ENCODE measurements around the gene PRDM16.
"Not testable (repeated sequence)": the region's sequence is repeated elsewhere in the genome, so short reads cannot be mapped to it uniquely, and the experiment has no call there.

The PRDM16 gene

DNA sequence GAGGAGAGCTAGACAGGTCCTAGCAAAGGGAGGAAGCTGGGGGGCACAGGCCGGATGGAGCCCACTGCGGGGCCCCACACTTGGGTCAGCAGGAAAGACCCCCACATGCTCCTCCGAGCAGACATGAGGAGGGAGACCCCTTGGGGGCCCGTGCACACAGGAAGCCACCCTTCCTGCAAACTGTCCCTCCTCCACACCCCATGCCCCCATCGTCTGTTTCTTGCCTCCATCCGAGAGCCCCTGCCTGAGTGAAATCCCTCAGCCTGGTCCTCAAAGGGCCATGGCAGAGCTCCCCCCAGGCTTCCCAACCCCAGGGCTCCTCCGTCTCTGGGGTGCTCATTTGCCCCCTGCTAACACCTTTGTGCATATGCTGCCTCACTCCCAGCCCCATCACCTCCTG, 168.0 kb downstream of the PRDM16 start:
- no peak for DNase-seq

DNA sequence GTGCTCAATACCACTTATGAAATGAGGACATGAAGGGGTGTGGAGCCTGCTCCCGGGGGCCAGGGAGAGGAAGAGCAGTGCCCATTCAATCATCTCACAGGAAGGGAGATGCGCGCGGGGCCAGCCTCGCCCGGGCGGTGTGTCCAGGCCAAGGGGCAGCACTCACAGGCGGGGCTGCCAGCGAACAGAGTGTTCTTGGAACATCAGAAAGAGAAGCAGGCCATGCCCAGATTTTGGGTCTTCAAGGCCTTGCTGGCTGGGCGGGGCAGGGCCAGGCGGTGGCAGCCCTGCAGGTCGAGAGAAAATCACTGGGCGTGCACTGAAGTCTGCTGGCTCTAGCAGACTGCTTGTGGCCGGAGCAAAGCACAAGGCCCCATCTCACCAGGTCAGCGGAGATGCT, 168.6 kb downstream of the PRDM16 start:
- DNase-seq, result no peak

DNA sequence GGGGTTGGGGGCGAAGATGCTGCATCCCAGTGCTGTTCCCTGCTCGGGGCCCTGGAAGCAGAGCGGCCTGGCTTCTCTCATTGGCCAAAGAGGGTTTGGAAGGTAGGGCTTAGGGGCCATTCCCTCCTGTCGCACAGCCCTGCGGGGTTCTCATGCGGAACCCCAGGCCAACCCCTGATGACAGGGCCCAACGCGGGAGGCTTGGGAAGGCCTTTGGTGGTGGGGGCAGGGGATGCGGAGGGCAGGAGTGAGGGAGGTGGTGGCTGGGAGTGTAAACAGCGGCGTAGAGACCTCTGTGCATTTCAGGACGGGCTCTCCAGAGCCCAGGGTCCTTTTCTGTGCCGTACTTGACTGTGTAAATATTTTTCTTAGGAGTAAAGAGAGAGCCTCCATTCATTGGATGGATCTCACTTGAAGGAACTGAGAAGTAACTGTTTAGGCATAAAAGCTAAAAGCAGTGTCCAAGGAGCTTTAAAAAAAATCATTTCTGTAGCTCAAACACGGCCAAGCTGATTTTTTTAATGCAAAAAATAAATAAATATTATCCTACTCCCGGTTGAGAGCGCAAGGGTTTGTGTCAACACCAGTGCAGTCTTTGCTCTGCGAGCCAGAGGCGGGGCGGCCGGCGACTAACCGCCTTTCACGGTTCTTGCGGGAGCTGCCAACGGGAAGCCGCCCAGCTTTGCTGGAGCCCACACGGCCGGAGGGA, 169.1 kb downstream of the PRDM16 start:
- no peak for DNase-seq

DNA sequence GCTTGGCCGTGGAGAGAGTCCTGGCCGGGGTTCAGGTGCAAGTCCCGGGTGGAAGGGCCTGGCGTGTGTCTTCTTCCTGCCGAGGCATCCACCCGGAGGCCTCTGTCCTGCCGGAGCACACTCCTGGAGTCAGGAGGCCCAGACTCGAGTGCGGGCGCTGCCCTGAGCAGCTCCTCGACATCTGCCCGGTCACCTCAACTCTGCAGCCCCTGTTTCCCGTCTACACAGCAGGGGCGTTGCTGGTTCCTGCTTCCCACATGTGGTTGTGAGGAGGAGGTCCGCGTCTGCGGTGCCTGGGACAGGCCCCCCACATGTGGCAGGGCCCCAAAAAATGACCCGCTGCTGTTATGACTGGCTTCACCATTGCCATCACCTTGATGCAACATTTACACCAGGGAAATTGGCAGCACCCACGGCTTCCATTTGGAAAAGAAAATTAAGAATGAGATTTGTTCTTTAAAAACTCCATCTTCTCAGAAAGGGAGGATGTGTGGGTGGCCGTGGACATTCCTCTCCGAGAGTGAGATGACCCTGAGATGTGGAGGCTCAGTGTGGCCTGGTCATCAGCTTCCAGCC, 169.8 kb downstream of the PRDM16 start:
- DNase-seq, result no peak

DNA sequence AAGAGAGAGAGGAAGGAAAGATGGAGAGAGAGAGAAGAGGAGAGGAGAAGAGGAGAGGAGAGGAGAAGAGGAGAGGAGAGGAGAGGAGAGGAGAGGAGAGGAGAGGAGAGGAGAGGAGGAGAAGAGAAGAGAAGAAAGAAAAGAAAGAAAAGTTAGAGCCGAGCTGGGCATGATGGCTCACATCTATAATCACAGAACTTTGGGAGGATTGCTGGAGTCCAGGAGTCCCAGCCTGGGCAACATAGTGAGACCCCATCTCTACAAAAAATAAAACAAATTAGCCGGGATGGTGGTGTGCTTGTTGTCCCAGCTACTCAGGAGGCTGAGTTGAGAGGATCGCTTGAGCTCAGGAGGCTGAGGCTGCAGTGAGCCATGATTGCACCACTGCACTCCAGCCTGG, 171.0 kb downstream of the PRDM16 start:
- DNase-seq, result not testable (repeated sequence)

DNA sequence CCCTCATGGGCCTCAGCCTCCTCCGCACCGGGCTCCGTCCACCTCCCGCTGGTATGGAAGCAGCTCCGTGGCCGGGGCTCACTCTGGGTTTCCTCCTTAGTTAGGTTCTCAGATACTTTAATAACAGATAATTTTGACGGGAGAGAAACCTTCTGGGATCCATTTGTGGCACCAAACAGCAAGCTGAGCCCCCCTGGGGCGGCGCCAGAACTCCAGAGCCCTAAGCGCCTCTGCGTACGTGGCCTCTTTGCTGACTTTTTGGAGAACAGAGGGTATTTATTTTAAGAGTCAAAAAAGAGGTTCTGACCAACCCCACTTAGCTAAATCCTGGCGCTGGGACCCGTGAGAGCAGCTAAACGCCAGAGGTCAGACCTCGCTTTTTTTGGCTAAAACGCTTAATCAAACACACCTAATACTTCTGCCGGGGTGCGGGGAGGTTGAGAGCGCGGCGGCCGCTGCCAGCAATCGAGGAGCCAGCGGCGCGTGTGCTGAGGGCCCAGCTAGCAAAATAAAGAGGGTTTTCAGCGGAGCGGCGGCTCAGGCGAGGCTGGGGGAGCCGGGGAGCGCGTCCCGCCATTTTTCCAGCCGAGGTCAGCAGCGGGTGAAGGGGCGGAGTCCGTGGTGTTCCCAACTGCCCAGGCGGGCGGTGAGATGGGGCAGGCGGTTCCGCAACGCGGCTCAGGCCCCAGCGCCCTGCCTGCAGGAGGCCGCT, 171.7 kb downstream of the PRDM16 start:
- DNase-seq, result no peak

DNA sequence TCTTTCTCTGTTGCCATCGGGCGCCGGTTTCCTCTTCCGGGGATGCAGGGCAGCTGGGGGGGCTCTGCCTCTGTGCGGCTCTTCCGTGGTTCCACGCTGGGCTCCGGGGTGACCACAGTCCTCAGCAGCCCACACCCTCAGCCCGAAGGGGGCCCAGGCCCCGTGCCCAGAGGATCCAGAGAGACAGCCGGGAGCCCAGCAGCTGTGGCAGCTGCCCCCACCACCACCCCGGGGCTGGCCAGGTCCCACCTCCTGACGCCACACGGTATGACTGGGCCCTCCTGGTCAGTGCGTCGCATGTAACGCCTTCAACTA, 172.2 kb downstream of the PRDM16 start:
- DNase-seq, result no peak

DNA sequence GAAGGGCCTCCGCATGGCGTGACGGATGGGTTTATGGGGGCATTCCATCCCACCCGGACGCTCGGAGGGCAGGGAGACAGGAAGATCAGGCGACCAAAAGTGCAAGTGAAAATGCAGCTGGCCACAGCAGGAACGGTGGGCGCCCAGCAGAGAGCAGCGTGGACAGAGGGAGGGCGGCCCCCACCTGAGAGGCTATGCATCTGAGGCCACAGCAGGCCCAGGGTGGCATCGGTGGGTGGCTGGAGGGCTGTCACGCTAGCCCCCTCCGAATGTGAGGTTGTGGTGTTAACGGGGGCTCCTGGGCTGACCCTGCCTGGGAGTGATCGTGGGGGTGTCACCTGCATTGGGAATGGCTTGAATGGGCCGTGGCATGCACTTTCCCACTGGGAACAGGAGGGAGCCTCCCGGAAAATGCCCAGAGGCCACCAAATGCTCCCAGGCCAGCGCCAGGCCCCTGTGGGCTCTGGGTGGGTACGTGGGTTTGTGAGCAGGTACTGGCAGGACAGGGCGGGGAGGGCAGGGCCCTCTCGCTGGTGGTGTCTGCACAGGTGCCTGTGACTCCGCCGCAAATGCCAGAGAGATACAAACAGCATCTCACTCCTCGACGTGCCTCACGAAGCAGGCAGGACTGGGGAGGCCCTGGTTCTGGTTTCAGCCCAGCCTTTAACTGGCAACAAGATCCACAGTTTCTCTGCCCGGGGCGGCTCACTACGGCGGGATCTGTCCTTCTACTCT, 172.8 kb downstream of the PRDM16 start:
- DNase-seq, result no peak

DNA sequence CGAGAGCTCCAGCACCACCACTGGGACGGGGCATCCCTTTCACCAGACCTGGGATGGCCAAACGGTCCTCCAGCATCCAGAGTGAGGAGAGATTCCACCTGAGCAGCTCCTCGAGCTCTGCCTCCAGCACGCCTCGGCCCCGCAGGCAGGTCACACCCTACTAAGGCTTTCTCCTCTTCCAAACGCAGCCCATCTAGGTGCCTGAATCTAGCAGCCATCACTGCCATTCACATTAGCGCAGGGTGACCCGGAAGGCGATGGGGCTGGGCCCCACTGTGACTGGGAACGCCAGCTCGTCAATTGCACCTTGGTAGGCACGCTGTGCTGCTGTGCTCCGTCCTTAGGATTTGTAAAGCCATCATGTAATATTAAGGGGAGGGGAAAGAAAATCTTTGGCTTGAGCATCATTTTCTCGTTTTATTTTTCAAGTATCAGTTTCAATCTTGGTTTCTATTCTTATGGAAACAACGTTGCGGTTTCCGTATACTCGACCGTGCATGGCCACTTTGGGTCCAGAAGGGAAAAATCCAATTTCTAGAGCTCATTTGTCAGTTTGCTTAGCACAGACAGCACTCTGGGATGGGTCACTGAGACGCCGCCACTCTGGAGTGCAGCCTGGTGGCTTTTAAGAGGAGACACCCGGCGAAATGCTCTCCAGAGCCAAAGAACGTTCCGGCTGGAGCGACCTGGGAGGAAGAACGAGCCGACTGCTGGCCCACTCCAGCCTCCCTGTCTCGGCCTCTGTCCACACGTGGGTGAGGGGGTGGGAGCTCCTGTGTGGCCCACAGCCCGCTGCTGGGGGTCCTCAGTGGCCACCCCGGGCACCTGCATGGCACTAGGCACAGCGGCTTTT, 173.6 kb downstream of the PRDM16 start:
- DNase-seq, result no peak

DNA sequence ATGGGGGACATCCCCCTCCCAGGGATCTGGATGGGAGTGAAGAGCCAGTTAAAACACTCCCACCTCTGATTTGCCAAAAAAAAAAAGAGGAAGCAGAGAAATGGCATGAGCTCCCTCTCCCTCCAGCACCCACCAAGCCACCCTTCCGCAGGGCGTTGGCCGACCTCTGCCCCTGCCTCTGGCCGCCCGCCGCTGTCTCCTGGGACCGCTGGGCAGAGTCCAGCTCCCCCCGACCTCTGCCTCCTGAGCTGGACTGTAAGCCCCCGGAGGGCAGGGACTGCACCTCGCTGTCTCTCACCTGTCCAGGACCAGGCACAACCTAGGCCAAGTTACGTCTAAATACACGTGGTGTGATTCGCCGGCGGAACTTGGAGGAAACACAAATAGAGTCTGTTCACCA, 174.3 kb downstream of the PRDM16 start:
- DNase-seq, result no peak

DNA sequence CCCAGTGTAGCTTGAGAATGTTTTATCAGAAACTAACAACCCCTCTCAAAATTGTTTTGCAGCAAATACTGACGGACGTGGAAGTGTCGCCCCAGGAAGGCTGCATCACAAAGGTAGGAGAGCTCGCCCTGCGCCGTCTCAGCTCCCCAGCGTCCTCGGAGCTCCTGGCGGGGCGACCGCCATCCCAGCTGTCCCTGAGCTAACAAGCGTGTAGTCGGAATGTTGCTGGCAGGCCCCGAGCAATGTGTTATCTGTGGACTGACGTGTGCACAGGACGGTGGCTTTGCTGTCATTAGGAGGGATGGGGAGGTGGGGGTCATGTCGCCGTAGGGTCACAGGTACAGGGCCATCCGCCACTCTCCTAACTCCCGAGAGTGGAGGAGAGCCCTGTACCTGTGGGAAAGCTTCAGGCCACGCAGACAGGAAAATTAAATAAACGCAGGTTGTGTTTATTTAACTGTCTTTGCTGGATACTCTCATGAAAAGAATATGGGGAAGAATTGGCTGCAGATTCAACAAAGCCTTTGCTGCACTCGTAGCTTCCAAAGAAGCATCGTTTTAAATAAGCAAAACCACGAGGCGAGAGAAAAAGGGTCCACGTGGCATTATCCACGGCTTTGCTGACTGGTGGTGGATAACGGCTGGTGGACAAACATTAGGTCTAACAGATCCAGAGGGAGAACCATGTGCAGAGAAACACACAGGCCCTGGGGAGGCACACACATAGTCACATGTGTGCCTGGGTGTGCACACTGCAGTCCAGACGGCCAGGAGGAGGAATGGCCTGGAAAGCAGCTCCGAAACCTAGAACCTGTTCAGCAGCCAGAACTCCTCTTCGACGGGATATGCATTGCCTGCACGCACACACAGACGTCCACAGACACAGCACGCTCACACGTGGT, 175.3 kb downstream of the PRDM16 start:
- no peak for DNase-seq

DNA sequence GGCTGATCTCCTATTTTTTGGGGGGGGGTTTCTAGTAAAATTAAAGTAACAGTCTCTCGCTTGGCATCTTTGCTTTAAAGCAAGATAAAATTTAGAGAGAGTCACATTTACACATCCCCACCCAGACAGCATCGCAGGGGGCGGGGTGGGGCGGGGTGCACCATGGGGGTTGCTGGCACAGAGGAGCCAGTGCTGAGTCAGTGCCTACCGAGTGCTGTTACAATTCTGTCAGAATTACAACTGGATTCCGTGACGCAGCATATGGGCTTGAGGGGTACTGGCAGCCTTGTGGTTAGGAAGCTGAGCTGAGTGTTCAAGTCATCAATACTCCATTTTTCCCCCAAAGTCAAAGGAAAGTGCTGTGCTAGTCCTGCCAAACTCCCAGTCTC, 175.9 kb downstream of the PRDM16 start:
- DNase-seq, result no peak

DNA sequence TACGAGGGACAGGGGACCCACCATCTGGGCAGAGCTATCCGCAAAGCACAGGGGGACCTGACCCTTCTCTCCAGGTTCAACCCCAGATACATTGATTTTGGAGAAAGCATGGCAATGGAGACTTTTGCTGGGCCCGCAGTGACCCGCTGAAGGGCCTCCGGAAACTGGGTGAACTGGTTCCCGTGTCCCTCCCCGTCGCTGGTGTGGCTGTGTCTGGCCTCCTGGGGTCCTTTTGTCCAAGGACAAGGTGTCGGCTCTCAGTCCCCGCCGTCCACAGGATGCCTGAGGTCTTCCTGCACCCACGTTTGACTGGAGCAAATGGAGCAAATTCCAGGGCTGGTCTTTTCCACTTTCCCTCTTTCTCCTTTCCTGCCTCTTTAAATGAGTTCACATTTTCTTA, 176.3 kb downstream of the PRDM16 start:
- no peak for DNase-seq

DNA sequence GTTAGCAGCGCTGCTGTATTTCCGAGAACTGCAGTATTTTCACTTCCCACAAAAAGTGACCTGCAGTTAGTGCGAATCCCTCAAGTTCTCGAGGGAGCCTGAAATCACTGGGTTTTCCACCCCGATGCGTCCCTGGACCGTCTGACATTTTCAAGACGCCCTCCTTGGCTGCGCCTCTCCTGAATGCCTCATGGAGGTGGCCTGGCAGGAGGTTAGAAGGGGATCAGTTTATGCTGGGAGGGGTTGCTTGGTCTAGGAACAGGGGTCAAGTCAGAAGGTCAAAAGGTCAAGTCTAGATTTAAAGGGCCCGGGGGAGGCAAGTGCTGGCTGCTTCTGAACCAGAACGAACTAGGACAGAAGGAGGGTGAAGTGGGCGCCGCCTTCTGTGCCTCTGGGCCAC, 176.8 kb downstream of the PRDM16 start:
- no peak for DNase-seq

DNA sequence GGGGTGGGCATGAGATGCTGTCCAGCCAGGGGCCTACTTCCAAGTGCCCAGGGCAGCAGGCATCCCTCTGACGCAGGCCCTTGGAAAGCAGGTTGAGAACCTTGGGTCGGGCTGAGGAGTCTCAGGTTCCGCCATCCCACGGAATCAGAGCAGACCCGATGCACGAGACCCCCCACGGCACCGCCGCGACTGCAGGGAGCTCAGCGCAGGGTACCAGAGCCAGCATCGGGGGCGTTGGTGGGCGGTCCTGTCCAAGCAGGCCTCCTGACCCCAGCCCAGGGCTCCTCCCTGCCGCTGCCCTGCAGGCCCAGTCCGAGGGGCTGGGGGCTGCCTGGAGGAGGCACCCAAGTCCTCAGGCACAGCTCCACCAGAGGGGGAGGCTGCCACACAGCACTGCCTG, 177.2 kb downstream of the PRDM16 start:
- no peak for DNase-seq

DNA sequence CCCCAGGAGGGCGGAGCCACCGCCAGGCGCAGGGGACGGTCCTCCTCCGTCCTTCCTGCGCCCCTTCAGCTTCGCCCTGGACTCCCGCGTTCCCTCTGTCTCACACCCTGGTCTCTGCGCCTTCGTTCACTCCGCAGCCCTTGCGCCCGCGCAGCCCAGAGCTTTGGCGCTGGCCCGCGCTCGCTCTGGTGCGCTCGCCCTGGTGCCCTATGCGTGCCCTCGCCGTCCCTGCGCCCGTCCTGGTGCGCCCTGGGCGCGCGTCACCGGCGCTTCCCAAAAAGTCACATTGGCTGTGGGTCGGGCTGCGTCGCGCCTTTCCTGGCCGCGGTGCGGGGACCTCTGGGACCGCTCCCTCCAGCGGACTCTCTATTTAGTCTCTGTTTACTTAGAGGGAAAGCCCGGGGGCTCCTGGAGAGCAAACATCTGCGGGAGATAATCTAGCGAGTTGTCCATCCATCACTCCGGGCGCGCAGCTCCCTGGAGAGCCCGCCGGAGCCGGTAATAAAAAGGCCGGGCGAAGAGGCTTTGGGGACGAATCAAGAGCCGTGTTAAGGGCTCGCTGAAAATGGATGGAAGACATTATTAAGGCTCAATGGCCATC, 178.6 kb downstream of the PRDM16 start:
- DNase-seq, result no peak

DNA sequence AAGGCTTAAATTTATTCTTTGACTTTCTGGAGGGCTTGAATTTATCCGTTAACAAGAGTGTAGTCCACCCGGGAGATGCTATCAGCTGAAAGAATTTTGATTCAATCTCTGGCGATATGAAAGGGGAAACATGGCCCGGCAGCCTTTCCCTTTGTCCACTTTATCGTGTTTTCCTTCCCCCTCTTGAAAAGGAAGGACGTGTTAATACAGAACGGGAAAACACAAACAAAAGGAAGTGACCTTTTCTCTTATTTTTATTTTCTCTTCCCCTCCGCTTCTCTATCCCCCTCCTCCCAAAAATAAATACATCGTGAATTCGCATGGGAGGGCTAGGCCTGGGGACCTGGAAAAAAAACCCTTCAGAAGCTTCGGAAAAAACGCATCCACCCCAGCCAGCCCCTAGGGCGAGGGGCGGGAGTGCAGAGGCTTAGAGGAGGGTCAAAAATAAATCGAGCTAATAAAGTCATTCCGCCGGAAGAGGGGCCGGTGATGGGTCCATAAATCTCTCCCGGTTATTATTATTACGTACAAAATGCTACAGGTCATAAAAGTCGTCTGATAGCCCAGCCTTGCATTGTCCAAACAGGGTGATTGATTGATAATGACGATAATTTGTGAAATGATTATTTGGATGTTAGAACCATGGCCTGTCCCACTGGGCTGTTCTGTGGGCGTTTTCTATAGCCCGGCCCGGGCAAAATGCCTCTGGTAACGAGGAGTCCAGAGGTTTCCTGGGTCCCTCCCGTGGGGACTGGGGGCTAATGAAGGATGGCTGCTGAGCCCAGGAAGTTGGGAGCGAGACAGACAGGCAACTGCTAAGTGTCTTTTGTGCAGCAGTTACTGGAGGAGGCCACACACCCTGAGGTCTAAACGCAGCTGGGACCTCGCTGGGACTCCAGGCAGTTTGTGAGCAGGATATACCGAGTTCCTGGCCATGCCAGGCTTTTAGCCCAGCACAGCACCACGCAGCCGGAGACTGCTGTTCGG, 179.4 kb downstream of the PRDM16 start:
- DNase-seq, result no peak

DNA sequence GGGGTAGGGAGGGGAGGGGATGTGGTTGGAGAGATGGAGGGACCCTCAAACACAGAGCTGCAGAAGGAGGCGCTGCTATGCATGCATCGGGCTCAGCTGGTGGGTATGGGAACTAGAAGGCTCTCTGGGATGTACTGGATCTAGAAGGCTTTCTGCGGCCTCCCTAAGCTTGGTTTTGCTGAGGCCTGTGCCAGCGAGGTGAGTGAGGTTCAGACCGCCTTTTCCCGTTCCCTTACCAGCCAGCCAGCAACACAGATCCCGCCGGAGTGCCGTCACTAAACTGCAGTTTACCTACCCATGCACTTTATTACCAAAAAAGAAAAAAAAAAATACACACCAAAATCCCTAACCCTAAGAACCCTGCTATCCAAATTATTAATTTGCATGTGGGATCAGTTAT, 180.2 kb downstream of the PRDM16 start:
- DNase-seq, result no peak

DNA sequence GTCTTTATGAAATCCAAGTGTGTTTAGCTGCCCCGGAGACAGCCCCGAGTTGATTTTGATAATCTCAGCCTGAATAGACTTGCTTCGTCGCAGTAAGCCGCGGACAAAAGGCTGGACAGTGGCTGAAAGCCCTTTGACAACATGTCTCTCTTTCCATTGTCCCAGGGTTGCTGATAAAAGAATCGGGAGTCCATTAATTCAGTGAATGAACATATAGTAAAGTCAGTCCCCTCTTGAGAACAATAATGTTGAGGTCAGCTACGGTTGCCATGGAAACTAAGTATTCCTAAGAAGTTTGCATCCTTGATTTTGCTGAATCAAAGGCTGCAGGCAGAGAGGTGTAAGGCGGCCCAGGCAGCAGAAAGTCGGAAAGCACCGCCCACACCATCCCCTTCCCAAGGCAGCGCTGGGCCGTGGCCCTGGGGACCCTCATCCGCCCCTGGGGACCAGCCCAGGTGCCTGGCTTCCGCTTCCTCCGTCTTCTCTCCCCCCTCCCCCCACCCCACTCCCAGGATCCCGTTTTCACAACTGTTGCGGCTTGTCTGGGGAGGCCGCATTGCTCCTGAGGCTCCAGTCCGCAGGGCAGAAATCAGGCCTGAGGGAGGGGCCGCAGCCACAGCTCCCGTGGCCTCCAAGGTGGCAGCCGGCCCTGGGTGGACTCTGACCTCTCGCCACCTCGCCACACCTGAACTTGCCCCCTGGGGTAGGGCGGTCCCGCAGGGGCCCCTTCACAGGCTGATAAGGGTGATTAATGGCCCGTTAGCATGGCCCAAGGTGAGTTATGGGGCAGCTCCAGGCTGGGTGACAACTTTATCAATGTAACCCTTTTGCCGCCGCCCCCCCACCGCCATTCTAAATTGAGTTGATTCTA, 180.9 kb downstream of the PRDM16 start:
- no peak for DNase-seq
